Upper lobe of left lung (tissue), 6 donors: ENCODE results near the gene CARD9. TPM values are rescaled to one million over a fixed set of nuclear protein-coding genes. Genes with fewer than 3 reads are reported as not detected.
A peak's percentile ranks its signal among the peaks of the same experiment; 100 is the strongest.

Experiments
- ATAC-seq, 2 donors: fragments of 200-7000 bp; cut with Tn5 transposase; one replicate each; pipeline ENCODE4 v1.9.1; 2022; ENCODE audit warnings: mild to moderate bottlenecking in 2 of 2, moderate library complexity in 2 of 2; ENCODE audit not compliant: low FRiP score in 2 of 2
- DNase-seq, 2 donors: peaks; one replicate each; pipeline ENCODE4 v3.0.0-alpha.2; 2019 to 2020
- H3K27ac ChIP-seq, 4 donors: fragments of 200-600 bp; sonication (generic); one replicate each; pipeline ENCODE4 v1.5.1; 2016 to 2019
- H3K27me3 ChIP-seq, 4 donors: fragments of 200-600 bp; sonication (generic); one replicate each; pipeline ENCODE4 v1.5.1; 2017 to 2019
- H3K36me3 ChIP-seq, 4 donors: fragments of 200-600 bp; sonication (generic); one replicate each; pipeline ENCODE4 v1.5.1; 2016 to 2019
- H3K4me1 ChIP-seq, 4 donors: fragments of 200-600 bp; sonication (generic); one replicate each; pipeline ENCODE4 v1.5.1; 2018 to 2019
- H3K4me3 ChIP-seq, 4 donors: fragments of 200-600 bp; sonication (generic); one replicate each; pipeline ENCODE4 v1.5.1; 2017 to 2019; ENCODE audit warnings: mild to moderate bottlenecking in 2 of 4, moderate library complexity in 1 of 4
- H3K9me3 ChIP-seq, 4 donors: fragments of 200-600 bp; sonication (generic); one replicate each; pipeline ENCODE4 v1.5.1; 2018 to 2019
- CTCF ChIP-seq, 6 experiments: fragments of 450-650 bp in 4 of 6; fragments of 200-600 bp in 2 of 6; sonication (generic) in 2 of 6; IDR thresholded peaks; one replicate each; pipeline ENCODE4 v1.5.1; 2016 to 2019; ENCODE audit warnings: antibody characterized with exemption in 6 of 6
- EP300 ChIP-seq, 4 donors: sonication (generic); formaldehyde crosslinking; IDR thresholded peaks; one replicate each; pipeline ENCODE4 v1.5.1; 2017; ENCODE audit warnings: antibody characterized with exemption in 4 of 4, control low read depth in 2 of 4
- POLR2A ChIP-seq, 4 donors: fragments of 450-650 bp; IDR thresholded peaks; one replicate each; pipeline ENCODE4 v1.5.1; 2016 to 2017; ENCODE audit warnings: antibody characterized with exemption in 4 of 4, mild to moderate bottlenecking in 2 of 4
- POLR2AphosphoS5 ChIP-seq, 2 donors: sonication (generic); formaldehyde crosslinking; IDR thresholded peaks; one replicate each; pipeline ENCODE4 v1.5.1; 2017; ENCODE audit warnings: antibody characterized with exemption in 2 of 2
- WGBS, 2 donors: methylation state at CpG; one replicate each; pipeline ENCODE4 v1.1.5; 2017 to 2018; 5-methylcytosine and 5-hydroxymethylcytosine counted together
- total RNA-seq, 6 donors: library from RNA; depleted of rRNA in 4 of 6; stranded (reverse); fragments of >200 nt in 4 of 6; gene quantifications; one replicate each; pipeline versions ENCODE4 v1.1.0 to v1.2.1, GENCODE V29; 2016 to 2021
- donor health status: DM: no; HTN: no; CAD: no; lungs with moderate emphysema.
- donor health status: DM: no; HTN: yes; CAD: no; lungs with severe emphysema.

CARD9 gene
- total RNA-seq, 6 donors from 2014 or later = 3.5 to 30.4 (median 16.8) TPM

- no peaks in the 10 kb centered on the region for H3K4me1 ChIP-seq
- TF ChIP-seq POLR2A (IDR thresholded peaks at IDR 0.05) (no peak), CTCF (IDR thresholded peaks at IDR 0.05) (no peak), POLR2AphosphoS5 (IDR thresholded peaks at IDR 0.05) (no peak), EP300 (IDR thresholded peaks at IDR 0.05) (no peak)
- H3K27me3 ChIP-seq = no peaks in the 10 kb centered on the region
- peaks cover 14 to 94% (median 71%) of the 10 kb centered on the region in 4 donors for H3K36me3 ChIP-seq
- H3K9me3 ChIP-seq = no peaks in the 10 kb centered on the region
- no peak overlapping the region for H3K27ac ChIP-seq
- ATAC-seq = no peak
- no peak overlapping the region for H3K4me3 ChIP-seq
- DNase-seq = peak in 1 of 2 donors; percentile 35
- WGBS, 2 donors = 83 to 89% methylated on average over 9 to 14 of the region's 14 CpGs
These were observed 15.9 kb upstream of the CARD9 start for GRCh38 chr9:136389396-136389795.

- H3K4me3 ChIP-seq = no peak overlapping the region
- H3K36me3 ChIP-seq = peaks cover 8 to 94% (median 73%) of the 10 kb centered on the region in 4 donors
- TF ChIP-seq EP300 (IDR thresholded peaks at IDR 0.05) (no peak), POLR2AphosphoS5 (IDR thresholded peaks at IDR 0.05) (no peak), CTCF (IDR thresholded peaks at IDR 0.05) (no peak), POLR2A (IDR thresholded peaks at IDR 0.05) (no peak)
- no peaks in the 10 kb centered on the region for H3K9me3 ChIP-seq
- no peak overlapping the region for H3K27ac ChIP-seq
- ATAC-seq = no peak
- 96 to 97% methylated on average over 16 to 19 of the region's 19 CpGs for WGBS, 2 donors
- peak in 1 of 2 donors; percentile 69 for DNase-seq
- H3K27me3 ChIP-seq = no peaks in the 10 kb centered on the region
- H3K4me1 ChIP-seq = no peaks in the 10 kb centered on the region
These were observed 13.7 kb upstream of the CARD9 start for GRCh38 chr9:136387217-136387616.

DNA sequence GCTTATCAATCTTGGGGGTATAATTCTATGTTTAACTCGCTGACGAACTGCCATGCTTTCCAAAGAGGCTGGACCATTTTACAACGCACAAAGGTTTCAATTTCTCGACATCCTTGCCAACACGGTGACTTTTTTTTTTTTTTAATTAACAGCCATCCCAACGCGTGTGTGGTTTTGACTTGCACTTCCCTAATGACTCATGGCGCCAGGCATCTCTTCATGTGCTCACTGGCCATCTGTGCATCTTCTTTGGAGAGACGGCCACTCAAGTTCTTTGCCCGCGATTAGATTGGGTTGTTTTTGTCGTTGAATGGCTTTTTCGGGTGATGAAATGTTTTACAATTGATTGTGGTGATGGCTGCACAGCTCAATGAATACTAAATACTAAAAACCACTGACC is 12.5 kb upstream of the CARD9 start:
- Histone ChIP-seq H3K4me3 (no peak overlapping the region), H3K9me3 (no peaks in the 10 kb centered on the region), H3K27ac (no peak overlapping the region), H3K4me1 (no peaks in the 10 kb centered on the region), H3K36me3 (peaks cover 8 to 94% (median 75%) of the 10 kb centered on the region in 4 donors), H3K27me3 (no peaks in the 10 kb centered on the region)
- 71 to 89% methylated on average over 13 of the region's 13 CpGs for WGBS, 2 donors
- no peak for TF ChIP-seq POLR2AphosphoS5 (IDR thresholded peaks at IDR 0.05)
- TF ChIP-seq CTCF (IDR thresholded peaks at IDR 0.05) = no peak
- TF ChIP-seq POLR2A (IDR thresholded peaks at IDR 0.05) = no peak
- no peak for TF ChIP-seq EP300 (IDR thresholded peaks at IDR 0.05)
- ATAC-seq (no peak), DNase-seq (no peak)

DNA sequence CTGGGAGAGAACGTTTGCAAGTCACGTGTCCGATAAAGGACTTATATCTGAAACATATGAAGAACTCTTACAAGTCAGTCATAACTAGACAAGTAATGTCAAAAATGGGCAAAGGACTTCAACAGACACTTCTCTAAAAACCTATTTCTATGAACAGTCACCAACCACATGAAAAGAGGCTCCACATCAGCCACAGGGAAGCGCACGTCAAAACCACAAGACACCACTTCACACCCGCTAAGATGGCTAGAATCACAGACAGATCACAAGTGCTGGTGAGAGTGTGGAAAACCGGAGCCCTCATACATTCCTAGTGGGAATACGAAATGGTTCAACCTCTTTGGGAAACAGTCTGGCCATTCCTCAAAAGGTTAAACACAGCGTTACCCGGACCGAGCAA is 11.5 kb upstream of the CARD9 start:
- no peaks in the 10 kb centered on the region for H3K4me1 ChIP-seq
- no peak overlapping the region for H3K4me3 ChIP-seq
- ATAC-seq (no peak), DNase-seq (no peak)
- H3K27ac ChIP-seq = no peak overlapping the region
- H3K36me3 ChIP-seq = peaks cover 8 to 97% (median 84%) of the 10 kb centered on the region in 4 donors
- TF ChIP-seq EP300 (IDR thresholded peaks at IDR 0.05) = no peak
- TF ChIP-seq CTCF (IDR thresholded peaks at IDR 0.05) = no peak
- TF ChIP-seq POLR2A (IDR thresholded peaks at IDR 0.05) = no peak
- TF ChIP-seq POLR2AphosphoS5 (IDR thresholded peaks at IDR 0.05) = no peak
- H3K27me3 ChIP-seq = no peaks in the 10 kb centered on the region
- 76 to 82% methylated on average over 11 of the region's 11 CpGs for WGBS, 2 donors
- no peaks in the 10 kb centered on the region for H3K9me3 ChIP-seq

- Histone ChIP-seq H3K27me3 (no peaks in the 10 kb centered on the region), H3K27ac (no peak overlapping the region), H3K36me3 (peaks cover 7 to 97% (median 80%) of the 10 kb centered on the region in 4 donors), H3K4me1 (no peaks in the 10 kb centered on the region), H3K9me3 (no peaks in the 10 kb centered on the region), H3K4me3 (no peak overlapping the region)
- 96% methylated on average over 20 of the region's 20 CpGs; no CpG with 5 or more reads in 1 of the 2 donors for WGBS, 2 donors
- peak in 1 of 2 donors; percentile 80 for DNase-seq
- ATAC-seq = no peak
- TF ChIP-seq EP300 (IDR thresholded peaks at IDR 0.05) (no peak), POLR2AphosphoS5 (IDR thresholded peaks at IDR 0.05) (no peak), POLR2A (IDR thresholded peaks at IDR 0.05) (no peak), CTCF (IDR thresholded peaks at IDR 0.05) (no peak)
These were observed 10.0 kb upstream of the CARD9 start for GRCh38 chr9:136383436-136383835.
